ENCODE measurements around the gene OVOL1.

Gene OVOL1

DNA sequence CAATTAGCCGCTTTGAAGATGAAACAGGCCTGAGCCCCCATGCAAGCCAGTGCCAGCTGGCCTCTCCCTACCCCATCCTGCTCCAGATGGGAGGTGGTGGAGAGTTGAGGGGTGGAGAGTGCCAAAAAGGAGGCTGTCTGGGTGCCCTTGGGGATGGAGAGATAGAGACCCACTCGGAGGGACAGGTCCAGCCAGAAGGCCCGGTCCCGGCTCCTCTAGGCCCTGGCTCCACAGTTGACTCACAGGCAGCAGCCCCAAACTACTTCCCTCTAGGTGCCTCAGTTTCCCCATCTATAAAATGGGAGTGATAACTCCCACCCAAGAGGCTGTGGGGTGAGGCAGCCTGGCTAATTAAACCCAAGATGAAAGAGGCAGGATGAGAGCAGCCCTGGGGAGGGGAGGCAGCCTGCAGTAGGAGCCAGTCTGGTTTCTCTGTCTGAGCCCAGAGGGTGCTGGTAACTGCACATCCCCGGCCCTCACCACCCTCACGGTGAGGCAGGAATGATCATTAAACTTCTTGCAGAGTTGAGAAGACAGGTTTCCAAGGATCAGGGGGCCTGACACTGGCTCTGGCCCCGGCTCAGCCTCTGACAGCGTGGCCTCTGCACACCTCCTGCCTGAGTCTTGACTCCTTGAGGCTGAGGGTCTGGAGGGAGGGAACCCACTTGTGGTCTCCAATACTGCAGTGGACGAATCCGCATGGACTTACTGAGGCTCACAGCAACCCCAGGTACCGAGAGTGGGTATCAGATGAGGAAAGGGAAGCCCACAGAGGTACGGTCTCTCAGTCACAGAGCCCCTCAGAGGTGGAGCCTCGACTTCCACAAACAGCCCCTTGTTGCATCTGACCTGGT is 4.7 kb upstream of the OVOL1 start:
- Mint-ChIP-seq H3K27me3 (peaks cover 26% of the 10 kb centered on the region), H3K27ac (no peak overlapping the region), H3K4me1 (ENCODE audit: low read depth) (peaks cover 26% of the 10 kb centered on the region), H3K9me3 (no peaks in the 10 kb centered on the region), H3K36me3 (ENCODE audit: low read depth) (peaks cover 26% of the 10 kb centered on the region), H3K4me3 (peak overlapping the region; percentile 18)
- DNase-seq, result no peak

DNA sequence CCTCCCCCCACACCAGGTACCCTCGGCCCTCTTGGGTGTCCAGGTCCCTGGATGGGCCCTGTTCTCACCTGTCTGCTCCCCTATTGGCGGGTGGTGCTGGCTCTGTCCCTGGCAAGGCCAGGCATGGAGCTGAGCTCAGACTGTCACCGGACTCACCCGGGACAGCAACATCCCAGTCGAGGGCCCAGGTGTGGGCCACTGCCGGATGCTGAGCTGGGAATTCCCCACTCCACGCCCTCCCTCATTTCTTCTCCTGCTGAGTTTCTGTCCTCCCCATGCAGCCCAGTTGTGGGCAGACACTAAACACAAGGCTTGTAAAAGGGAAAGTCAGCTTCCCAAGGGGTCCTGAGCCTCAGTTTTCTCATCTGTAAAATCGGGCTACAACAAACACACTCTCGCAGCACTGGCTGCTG is 4.0 kb upstream of the OVOL1 start:
- no peak for DNase-seq
- no peaks in the 10 kb centered on the region for H3K9me3 Mint-ChIP-seq
- H3K27me3 Mint-ChIP-seq, result peaks cover 29% of the 10 kb centered on the region
- H3K4me3 Mint-ChIP-seq, result no peak overlapping the region
- H3K4me1 Mint-ChIP-seq (ENCODE audit: low read depth), result peaks cover 27% of the 10 kb centered on the region
- peaks cover 20% of the 10 kb centered on the region for H3K36me3 Mint-ChIP-seq (ENCODE audit: low read depth)
- H3K27ac Mint-ChIP-seq, result no peak overlapping the region

DNA sequence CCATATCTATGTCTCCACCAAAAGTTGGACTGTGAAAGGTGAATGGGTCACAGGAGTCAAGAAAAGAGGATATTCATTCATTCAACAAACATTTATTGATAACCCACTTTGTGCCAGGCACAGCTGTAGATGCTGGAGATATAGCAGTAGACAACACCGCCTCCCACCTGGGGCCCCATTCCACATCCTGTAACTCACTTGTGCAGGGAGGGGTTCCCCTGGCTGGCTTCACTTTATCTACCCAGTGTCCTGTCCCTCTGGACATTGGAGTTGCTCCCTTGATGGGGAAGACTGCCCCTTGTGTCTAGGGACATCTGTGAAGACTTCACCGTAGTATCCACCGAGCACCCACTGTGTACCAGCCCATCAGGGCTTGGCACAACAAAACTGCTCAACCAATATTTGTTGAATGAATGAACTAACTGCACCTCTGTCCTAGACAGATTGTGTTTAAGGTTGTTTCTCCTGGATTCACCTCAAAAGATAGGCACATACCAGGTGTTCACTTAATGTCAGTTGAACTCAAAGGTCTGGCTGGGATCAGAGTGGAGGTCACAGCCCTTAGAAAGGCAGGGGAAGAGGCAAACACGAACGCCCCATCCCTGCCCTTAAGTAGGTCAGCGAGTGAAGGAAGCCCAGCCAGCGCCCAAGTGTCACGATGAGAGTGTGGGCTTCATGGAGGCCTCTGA is 1.4 kb upstream of the OVOL1 start:
- H3K36me3 Mint-ChIP-seq (ENCODE audit: low read depth), result no peaks in the 10 kb centered on the region
- DNase-seq, result no peak
- H3K27ac Mint-ChIP-seq, result no peak overlapping the region
- H3K9me3 Mint-ChIP-seq, result no peaks in the 10 kb centered on the region
- H3K4me3 Mint-ChIP-seq, result no peak overlapping the region
- peaks cover 53% of the 10 kb centered on the region for H3K27me3 Mint-ChIP-seq
- peaks cover 25% of the 10 kb centered on the region for H3K4me1 Mint-ChIP-seq (ENCODE audit: low read depth)

DNA sequence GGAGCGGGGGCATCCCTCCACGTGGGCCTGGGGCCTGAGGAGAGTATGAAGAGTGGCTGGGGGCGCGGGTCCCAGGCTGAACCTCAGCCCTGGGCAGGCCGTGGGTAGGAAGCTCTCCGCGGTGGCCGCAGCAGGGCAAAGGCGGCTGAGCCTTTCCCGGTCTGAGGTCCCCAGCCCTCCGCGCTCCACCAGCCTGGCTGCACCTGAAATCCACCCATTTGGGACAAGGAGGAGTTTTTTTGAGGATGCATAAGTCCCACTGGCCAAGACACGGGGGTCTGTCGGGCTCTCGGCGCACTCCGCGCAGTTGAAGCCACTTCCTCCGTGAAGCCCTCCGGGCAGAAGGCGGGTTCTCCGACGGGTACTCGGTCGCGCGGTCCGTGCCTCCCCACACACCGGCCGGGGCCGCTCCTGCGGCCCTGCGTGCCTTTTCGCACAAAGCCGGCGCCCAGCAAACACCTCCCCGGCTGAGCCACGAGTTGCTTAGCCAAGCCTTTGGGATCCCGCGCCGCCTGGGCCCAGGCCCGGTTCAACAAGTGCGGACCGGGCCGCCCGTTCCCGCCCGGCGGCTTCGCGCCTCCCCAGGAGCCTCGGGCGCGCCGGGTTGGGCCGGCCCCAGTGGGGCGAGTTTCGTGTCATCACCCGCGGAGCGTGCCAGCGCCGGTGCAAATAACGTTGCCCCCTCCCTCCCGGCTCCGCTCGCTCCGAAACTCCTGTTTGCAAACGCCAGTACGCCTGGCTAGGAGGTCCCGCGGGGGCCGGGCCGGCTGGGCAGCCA is 666 bp upstream of the OVOL1 start:
- Mint-ChIP-seq H3K27ac (no peak overlapping the region), H3K4me3 (no peak overlapping the region), H3K9me3 (no peaks in the 10 kb centered on the region), H3K4me1 (ENCODE audit: low read depth) (peaks cover 32% of the 10 kb centered on the region), H3K36me3 (ENCODE audit: low read depth) (no peaks in the 10 kb centered on the region), H3K27me3 (peaks cover 59% of the 10 kb centered on the region)
- DNase-seq, result peak; percentile 54

DNA sequence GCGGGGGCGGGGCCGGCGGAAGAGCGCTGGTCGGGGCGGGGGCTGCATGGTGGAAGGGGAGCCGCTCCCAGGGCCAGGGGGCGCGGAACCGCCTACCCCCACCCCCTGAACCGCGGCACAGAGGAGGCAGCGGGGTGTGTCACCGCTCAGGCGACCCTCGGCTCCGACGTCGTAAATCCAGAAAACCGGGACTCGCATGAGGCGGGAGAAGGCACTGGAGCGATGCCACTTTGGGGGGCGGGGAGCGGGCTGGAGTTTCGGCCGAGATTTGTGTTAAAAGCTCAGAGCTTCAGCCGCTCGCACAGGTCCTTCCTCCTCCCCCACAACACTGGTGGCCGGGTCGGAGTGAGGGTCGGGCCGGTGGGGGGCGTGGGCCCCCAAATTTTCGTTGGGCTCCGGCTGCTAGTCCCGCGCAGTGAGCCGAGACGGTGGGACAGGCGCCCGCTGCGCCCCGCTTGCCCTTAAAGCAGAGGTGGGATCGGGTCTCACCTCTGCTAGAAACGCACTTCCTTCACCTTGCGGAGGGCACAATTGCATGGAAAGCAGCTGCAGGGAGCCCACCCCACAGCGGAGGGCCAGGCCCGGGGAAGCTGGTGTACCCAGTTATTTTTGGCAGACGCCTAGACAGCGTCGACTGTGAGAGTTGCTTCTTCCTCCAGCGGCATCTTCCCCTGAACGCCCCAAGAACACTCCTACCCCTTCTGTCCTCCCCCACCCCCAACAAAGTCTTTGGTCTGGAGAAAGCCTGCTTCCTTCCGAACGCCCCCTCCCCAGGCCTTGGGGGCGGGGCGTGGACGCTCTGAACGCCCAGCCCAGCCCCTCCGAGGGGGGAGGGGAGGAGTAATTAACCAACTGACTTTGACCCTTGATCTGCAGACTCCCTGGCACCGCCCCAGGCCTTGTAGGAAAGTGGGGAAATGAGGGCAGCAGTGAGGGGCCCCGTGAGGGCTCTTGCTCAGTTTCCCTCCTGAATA is 1.1 kb downstream of the OVOL1 start:
- no peak for DNase-seq
- Mint-ChIP-seq H3K9me3 (no peaks in the 10 kb centered on the region), H3K36me3 (ENCODE audit: low read depth) (no peaks in the 10 kb centered on the region), H3K4me3 (peak overlapping the region; percentile 62), H3K27me3 (peaks cover 59% of the 10 kb centered on the region), H3K4me1 (ENCODE audit: low read depth) (peaks cover 44% of the 10 kb centered on the region), H3K27ac (peak overlapping the region; percentile 74)

DNA sequence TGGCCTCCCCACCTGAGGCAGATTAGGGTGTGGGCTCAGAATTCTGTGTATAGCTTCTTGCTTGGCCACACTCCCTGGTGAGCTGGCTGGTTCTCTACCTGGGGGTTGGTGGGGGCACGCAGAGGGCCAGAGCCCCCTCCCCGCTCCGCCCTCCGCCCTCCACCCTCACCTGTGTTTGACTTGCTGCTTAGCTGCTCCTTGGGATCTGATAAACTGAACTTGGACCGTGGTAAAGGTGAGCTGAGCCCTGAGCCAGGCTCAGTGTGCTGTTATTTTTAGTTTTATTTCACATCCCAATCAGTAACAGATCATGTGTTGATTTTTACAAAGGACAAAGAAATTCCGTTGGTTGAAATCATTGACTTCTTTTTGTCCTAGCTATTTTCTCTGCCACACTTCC is 2.0 kb downstream of the OVOL1 start:
- no peak for DNase-seq
- Mint-ChIP-seq H3K27me3 (peaks cover 58% of the 10 kb centered on the region), H3K27ac (no peak overlapping the region), H3K4me3 (no peak overlapping the region), H3K9me3 (no peaks in the 10 kb centered on the region), H3K4me1 (ENCODE audit: low read depth) (peaks cover 42% of the 10 kb centered on the region), H3K36me3 (ENCODE audit: low read depth) (no peaks in the 10 kb centered on the region)

DNA sequence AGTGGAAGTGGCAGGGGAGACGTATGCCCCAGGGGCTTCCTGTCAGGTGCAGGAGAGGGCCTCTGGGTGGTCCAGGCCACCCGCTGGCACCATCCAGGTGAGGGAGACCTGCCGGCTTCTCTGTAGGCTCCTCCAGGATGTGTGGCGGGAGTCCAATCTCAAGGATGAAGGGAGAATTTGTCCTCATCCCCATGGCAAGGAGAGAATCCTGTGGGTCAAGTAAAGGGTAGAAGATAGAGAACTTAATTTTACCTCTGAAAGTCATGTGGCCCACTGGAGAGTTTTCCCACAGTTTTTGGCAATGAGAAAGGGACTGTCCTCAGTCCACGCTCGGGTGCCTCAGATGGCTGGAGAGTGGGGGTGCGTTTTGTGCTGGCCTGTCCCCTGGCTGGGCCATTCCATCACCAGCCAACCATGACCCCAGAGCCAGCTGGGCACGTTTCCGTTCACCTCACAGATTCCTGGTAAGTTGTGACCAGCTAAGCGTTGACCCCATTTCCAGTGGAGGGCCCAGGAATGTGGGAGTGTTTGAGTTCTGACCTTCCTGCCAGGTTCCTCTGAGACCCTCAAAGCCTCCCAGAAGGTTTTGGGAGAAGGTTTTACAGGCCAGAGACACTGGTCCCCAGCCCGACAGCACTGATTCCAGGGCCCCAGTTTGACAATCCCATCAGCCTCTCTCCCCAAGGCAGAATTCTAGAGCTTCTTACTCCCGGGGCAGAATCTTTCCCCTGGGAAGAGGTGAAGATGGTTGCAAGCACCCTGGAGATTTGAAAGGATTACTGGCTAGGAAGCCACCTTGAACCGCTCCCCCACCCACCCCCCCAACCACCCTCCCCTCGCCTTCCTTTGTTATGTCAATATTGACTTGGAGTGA is 2.6 kb downstream of the OVOL1 start:
- H3K4me1 Mint-ChIP-seq (ENCODE audit: low read depth), result peaks cover 42% of the 10 kb centered on the region
- DNase-seq, result no peak
- H3K36me3 Mint-ChIP-seq (ENCODE audit: low read depth), result no peaks in the 10 kb centered on the region
- H3K27ac Mint-ChIP-seq, result no peak overlapping the region
- peaks cover 52% of the 10 kb centered on the region for H3K27me3 Mint-ChIP-seq
- no peak overlapping the region for H3K4me3 Mint-ChIP-seq
- no peaks in the 10 kb centered on the region for H3K9me3 Mint-ChIP-seq

DNA sequence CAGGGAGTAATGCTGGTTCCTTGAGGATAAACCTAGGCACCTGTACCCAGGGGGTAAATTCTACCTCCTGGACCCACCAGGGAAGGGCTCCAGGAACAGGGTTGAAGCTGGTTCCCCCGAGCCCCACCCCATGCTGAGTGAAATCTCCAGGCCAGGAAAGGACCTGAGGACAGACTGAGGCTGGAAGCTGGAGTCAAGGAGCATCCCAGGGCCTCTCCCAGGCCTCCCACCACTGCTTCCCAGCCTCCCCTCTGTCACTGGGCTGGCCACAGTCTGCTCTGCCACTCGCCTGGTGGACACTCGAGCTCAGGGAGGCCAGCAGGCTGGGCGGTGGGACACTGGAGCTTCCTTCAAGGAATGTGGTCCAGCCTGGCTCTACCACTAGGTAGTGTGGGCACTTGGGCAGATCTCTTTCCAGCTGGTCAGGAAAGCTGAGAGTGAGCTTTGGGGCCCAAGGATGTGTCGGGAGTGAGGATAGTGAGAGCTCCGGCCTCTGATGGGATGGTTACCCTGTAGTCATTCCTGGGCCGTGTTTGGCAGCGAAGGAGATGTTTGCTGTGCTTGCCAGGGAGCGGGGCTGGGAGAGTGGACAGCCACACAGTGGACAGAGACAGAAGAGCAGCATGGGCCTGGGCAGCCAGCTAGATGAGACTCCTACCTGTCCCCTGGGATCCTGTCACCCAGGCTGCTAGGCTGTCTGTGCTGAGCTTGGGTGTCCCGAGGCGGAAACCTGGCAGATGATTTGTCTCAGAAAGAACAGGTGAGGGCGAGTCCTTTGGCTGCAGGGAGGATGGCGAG is 3.4 kb downstream of the OVOL1 start:
- H3K4me3 Mint-ChIP-seq, result no peak overlapping the region
- DNase-seq, result no peak
- no peak overlapping the region for H3K27ac Mint-ChIP-seq
- no peaks in the 10 kb centered on the region for H3K36me3 Mint-ChIP-seq (ENCODE audit: low read depth)
- peaks cover 46% of the 10 kb centered on the region for H3K27me3 Mint-ChIP-seq
- no peaks in the 10 kb centered on the region for H3K9me3 Mint-ChIP-seq
- H3K4me1 Mint-ChIP-seq (ENCODE audit: low read depth), result peaks cover 39% of the 10 kb centered on the region

DNA sequence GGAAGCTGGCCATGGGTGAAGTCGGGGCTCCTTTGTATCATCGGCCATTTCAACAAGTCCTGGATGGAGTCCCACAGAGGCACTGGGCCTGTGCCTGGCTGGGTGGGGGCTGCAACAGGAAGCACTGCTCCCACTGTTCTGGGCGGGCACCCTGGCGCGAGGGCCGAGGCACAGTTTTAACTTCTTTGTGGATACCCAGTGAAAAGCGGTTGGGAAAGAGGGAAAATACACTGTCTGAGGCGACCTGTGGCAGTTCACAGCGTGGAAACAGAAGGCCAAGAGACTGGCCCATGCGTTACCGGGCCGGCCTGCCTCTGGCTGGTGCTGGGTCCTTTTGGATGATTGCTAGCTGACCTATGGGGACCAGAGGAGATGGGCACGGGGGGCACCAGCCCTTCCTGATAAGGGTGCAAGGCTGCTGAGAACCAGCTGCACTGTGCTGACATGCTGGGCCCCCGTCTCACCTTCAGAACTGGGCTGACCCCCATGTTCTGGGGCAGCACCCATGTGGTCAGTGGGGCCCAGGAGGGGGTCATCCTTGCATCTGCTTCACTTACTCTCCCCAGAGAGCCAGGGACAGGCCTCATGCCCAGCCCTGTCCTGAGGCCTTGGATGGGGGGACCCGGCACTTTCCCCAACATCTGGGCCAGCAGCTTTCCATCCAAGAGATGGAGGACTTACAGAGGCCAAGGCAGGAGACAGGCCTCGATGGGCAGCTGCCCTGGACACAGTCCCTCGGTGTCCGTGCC is 4.2 kb downstream of the OVOL1 start:
- peaks cover 38% of the 10 kb centered on the region for H3K27me3 Mint-ChIP-seq
- H3K4me1 Mint-ChIP-seq (ENCODE audit: low read depth), result peaks cover 32% of the 10 kb centered on the region
- peak overlapping the region; percentile 64 for H3K27ac Mint-ChIP-seq
- DNase-seq, result no peak
- H3K4me3 Mint-ChIP-seq, result no peak overlapping the region
- H3K36me3 Mint-ChIP-seq (ENCODE audit: low read depth), result no peaks in the 10 kb centered on the region
- H3K9me3 Mint-ChIP-seq, result no peaks in the 10 kb centered on the region

DNA sequence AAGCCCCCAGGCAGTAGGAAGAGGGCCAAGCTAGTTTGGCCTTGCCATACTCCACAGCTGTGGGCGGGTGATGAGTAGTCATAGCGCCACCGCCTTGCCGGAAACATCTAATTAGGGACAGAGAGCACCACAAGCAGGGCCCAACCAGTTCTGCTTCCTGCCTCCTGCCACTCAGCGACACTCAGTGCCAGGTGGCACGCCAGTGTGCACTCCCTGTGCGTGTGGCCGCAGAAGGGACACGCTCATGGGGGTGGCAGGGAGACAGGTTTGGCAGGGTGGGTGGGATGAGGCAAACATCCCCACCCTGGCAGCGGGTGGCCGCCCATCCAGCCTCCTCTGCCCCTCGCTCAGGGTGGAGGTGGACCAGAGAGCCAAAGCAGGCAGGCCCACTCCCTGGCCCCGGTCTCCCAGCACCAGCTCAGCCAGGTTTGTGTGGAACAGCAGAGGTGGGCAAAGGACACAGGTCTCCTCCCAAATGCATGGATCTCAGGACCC is 4.9 kb downstream of the OVOL1 start:
- Mint-ChIP-seq H3K4me3 (no peak overlapping the region), H3K9me3 (no peaks in the 10 kb centered on the region), H3K4me1 (ENCODE audit: low read depth) (peaks cover 32% of the 10 kb centered on the region), H3K27me3 (peaks cover 37% of the 10 kb centered on the region), H3K36me3 (ENCODE audit: low read depth) (no peaks in the 10 kb centered on the region), H3K27ac (peak overlapping the region; percentile 64)
- peak; percentile 75 for DNase-seq

DNA sequence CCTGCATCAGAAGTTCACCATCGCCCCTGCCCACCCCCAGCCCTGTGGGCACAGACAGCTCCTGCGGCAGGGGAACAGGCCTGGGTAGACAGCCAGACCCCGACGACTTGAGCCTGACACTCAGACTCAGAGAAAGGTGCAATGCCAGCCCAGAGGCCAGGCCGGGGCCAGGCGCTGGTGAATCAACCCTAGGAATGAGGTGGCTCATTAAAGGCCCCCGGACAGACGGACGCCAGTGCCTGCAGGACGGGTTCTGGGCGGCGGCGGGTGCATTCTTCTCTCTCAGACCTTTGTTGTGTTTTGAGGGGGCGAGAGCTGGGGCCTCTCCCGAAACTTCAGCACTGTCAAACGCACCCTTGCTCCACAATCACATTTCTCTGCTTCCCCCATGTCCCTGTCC is 5.6 kb downstream of the OVOL1 start:
- no peaks in the 10 kb centered on the region for H3K9me3 Mint-ChIP-seq
- no peaks in the 10 kb centered on the region for H3K36me3 Mint-ChIP-seq (ENCODE audit: low read depth)
- H3K4me1 Mint-ChIP-seq (ENCODE audit: low read depth), result peaks cover 30% of the 10 kb centered on the region
- no peak overlapping the region for H3K4me3 Mint-ChIP-seq
- peak overlapping the region; percentile 50 for H3K27ac Mint-ChIP-seq
- no peak for DNase-seq
- peaks cover 37% of the 10 kb centered on the region for H3K27me3 Mint-ChIP-seq

DNA sequence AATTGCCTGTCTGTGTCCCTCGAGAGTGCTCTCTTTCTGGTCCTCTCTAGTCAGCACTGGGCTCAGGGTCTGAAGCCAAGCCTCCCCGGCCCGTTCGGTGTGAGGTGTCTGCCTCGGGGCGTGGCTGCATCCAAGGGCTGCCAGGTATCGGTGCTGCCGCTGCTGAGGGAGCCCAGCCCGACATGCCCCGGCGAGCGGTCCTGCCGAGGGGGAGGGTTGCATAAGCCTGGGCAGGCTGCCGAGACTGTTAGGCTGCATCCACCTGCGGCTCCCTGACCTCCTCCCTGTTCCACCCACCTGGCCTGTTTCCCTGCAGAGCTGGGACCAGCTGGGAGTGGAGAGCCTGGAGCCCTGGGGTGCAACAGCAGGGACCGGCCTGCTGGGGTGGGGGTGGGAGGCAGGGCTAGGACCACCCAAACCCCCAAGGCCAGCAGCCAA is 6.3 kb downstream of the OVOL1 start:
- Mint-ChIP-seq H3K36me3 (ENCODE audit: low read depth) (no peaks in the 10 kb centered on the region), H3K27me3 (peaks cover 32% of the 10 kb centered on the region), H3K4me3 (no peak overlapping the region), H3K9me3 (no peaks in the 10 kb centered on the region), H3K27ac (no peak overlapping the region), H3K4me1 (ENCODE audit: low read depth) (peaks cover 25% of the 10 kb centered on the region)
- DNase-seq, result no peak

Measured in activated T-cell treated with anti-CD3 and anti-CD28 coated beads, Interleukin-2, amount 50 U/mL, for 24 hours (primary cell).